Activated CD8-positive, alpha-beta memory T cell treated with anti-CD3 and anti-CD28 coated beads for 48 hours (primary cell): ENCODE measurements around the gene METTL21C.

Source experiments
- DNase-seq, 3 experiments: peaks; one replicate each; pipeline ENCODE4 v3.0.0-alpha.2; 2020; ENCODE audit warnings: low read depth in 2 of 3, low spot score in 2 of 3

The METTL21C gene

DNA sequence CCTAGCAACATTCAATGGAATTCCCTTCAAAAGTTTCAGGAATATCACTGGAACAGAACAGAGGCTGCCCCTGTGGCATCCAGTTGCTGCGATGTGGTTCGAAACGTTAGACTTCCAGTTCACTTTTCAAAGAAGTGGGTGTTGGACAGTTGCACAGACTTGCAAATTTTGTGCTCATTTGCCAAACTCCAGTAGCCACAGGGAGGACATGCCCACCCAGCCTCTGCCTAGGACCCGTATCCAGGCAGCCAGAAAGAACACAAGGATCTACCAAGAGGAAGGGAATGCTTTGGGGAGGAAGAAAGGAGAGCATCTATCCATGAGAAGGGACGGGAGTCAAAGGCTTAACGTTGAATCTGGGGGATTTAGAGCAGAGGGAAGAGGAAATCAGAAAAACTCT lies at the start of gene METTL21C:
METTL21C (minus strand) TSS at position 108 of the 400 bp plus-strand sequence. CDS start 546 bp downstream, outside the sequence.
- DNase-seq = no peak

DNA sequence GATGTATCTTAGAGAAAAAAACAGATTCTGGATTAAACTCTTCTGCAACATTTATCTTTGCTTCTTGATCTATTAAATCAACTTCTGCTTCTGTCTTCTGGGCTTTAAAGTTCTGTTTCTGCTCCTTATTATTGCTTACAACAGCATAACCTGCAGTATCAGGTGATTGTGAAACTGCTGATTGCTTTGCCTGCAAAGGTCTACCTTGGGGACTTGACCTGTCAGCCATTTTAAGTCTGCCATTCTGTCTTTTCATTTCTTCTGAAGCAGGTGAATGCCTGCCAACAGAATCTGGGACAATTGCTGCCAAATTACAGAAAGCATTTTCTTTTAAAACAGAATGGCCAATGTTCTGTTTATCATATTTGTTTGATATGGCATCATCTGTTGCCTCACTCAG lies 47.7 kb upstream of the METTL21C start:
- no peak for DNase-seq

DNA sequence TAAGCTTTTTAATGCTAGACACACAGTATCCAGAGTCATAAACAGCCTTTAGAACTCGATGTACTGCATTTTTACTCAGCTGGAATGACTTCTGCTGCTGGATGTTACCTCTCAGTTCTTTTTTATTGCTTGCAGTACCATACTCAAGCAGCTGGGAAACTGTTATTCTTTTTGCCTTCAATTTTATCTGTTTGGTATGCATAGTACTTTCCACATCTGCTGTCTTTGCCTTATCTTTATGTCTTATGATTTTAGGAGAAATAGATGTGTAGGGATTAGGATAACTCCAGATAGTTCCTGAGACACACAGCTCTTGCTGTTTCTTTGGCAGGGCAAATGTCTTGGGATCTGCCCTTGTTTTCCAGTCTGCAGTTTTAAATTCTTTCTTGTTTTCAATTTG lies 47.3 kb upstream of the METTL21C start:
- DNase-seq = no peak

DNA sequence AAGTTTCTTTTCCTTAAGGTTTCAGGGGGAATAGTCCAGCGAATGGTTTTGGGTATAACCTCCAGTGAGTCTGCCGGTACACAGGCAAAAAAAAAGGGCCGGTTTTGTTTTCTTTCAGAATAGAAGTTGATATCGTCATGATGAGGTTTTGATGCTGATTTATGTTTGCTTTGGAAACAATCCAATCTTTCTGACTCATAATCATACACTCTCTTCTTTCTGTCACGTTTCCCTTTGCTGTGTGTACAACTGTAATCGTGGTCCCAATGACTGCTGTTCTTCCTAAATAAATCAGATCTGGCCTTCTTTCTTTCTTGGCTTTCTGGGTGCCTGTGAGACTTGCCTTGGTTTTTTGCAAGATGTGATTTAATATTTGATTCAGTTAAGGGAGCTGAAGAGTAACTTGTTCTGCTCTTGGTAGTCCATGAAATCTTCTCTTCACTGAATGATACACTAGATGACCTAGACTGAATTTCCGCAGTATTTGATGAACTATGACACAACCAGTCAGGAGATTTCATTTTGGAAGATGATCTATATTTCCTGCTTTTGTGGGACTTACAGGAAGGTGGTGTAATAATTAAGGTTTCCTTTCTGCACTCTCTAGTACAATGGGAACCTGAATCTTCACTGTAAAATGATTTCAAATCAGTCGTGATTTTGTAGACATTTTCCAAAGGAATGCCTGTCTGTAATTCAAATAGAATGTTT lies 34.9 kb upstream of the METTL21C start:
- no peak for DNase-seq

DNA sequence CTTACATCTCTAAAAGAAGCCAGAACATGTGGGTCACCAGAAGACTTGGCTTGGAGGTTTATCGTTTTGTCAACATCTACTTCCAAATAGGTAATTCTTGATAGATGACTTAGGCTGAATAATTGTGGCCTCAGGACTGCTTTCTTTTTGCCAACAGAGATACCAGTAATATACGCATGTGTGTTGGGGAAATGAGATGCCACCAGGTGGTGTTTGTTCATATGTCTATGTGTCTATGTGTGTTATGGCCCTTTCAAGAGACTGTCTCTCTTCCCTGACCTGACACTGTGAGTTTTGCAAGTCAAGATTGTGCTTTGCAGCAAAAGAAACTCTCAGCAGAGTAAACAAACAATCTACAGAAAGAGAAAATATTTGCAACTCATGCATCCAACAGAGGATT lies 31.6 kb upstream of the METTL21C start:
- DNase-seq = no peak

DNA sequence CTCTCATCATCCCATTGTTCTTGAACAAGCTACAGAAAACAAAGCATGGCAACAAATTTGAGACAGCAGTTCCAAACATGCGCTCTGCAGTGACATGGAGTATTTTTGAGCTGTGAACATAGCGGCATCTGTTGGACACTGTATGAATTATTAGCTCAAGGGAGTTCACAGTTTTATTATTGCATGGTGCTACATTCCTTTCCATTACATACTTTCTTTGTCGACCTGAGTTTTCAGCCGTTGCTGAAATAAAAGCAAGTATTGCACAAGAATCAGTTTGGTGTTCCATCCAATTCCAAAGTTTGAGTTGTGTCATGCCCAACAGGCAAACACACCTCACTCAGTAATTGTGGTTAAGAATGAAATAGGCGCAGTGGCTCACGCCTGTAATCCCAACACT lies 30.1 kb upstream of the METTL21C start:
- DNase-seq = no peak

DNA sequence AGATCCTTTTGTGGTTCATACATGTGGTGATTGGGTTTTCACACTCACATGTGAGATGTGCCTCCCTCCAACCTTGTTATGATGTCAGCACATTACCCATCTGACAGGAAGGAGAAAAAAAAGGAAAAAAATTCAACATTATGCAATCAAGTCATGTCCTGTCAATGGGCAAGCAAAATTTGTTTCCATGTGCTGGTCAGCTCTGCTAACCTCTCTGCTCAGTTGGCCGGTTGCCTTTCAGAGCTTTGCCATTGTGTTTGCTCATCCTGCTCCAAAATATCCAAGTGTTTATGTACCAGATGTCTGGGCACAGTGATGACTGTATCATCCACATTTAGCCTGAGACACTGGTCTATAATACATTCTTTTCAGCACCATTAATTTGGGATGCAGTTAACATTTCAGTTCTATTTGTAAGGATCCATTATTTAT lies 27.0 kb upstream of the METTL21C start:
- no peak for DNase-seq

DNA sequence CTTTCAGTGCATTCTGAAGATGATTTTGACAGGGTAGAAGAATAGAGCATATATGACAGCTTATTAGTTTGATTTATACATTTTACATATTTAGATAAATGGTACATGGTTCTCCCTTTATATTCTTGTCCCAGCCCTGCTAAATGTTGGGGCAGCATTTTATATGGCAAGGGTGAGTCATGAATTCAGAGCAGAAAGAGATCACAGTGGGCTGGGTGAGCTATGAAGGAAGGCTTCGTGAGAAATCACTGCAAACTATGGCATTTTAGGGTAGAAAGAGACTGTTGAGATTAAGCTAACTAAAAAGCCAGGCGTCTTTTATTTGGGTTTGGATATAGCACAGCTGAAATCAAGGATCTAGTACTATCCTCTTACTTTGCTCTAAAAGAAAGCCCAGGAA lies 23.9 kb upstream of the METTL21C start:
- no peak for DNase-seq

DNA sequence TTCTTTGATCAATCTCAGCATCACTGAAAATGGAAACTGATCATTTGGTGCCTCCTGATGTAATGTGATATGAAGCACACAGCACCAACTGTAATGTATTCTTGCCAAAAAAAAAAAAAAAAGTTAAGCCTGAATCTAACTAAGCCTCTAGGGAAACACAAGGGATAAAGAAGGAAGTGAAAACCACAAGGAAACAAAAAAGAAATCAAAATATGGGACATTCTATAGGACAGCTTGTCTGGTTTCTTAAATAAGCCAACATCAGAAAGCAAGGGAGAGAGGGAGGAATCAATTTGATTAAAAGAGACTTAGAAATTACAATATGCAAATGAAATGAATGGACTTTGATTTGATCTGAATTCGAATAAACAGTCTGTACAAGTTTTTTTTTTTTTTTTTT lies 20.6 kb upstream of the METTL21C start:
- DNase-seq = no peak

DNA sequence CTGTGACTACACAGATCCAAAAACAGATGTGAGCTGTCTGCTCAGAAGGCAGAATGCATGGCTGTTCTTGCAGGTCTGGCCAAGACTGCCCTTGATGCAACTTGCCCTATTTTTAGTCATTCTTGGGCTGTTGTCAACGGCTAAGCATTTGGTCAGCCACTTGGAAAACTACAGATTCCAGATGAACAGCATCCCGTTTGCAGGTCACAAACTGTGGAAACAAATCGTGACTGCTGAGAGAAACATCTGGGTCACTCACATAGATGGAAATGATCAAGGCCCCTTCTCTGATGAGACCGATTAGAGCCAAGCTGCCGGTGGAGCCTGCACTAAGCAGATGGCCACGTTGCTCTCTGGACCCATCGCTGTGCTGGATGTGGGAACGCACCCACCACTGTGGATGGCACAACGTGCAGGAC lies 15.4 kb upstream of the METTL21C start:
- DNase-seq = no peak

DNA sequence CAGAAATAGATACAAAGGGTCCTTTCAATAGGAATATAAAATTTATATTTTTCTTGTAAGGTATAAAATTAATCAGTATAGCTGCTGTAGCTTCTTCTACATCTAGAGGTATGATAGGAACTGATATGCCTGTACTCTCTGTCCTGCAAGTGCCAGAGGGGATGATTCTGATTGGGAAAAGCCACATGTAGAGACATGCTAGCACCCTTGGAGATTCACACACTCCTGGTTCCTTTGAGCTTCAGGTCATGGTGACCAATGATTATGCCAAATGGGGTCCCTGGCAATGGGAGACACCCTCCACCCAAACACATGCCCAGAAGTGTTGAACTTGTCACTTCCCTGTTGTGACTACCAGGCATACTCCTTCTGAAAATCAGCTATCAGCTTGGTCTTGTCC lies 14.7 kb upstream of the METTL21C start:
- no peak for DNase-seq

DNA sequence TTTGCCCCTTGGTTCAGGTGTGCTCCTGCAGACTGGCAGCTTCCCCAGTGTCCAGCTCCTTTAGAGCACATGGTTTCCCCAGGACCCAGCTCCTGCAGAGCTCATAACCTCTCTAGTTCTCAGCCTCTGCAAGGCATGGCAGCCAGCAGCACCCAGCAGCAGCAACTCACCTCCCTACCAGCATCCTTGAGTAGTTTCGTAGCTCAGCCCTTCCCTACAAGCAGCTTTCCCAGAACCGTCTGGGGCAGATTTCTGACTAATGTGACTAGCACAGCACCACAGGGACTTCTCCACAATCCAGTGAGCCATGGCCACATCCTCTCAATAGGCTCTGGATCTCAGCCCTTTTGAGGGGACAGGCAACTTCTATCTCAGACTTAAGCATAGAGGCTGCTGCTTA lies 14.1 kb upstream of the METTL21C start:
- no peak for DNase-seq

DNA sequence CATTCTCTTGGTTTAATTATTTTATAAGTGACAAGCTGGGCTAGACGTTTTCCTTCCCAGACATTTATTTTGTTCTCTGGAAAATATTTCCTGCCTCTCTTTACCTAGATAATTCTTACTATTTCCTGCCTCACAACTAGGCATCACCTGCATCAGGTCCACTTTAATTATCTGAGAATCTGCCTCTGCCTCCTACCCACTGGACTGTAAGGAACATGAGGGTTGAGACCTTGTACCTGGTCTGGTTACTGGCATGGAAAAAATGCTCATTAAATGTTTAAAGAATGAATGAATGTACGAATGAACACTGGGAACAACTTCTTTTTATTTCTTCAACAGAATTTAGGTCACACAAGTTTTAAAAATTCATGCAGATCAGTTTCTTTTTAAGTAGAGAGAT lies 13.4 kb upstream of the METTL21C start:
- no peak for DNase-seq

DNA sequence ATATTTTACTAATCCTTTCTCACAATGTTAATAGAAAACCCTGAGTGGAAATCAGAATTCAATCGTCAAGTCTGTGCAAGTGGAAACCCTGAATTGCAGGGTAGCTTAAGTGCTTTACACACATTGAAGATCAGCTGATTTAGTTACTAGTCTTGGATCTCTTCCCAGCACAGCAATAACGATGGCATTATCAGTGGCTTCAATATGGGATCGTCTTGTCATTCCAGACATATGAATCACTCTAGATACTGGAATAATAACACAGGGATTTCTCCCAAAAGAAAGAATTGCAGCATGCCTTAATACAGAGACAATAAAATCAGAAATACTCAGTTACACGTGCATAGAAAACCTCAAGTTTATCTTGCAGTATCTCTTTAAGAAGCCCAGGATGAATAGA lies 12.6 kb upstream of the METTL21C start:
- DNase-seq = no peak

DNA sequence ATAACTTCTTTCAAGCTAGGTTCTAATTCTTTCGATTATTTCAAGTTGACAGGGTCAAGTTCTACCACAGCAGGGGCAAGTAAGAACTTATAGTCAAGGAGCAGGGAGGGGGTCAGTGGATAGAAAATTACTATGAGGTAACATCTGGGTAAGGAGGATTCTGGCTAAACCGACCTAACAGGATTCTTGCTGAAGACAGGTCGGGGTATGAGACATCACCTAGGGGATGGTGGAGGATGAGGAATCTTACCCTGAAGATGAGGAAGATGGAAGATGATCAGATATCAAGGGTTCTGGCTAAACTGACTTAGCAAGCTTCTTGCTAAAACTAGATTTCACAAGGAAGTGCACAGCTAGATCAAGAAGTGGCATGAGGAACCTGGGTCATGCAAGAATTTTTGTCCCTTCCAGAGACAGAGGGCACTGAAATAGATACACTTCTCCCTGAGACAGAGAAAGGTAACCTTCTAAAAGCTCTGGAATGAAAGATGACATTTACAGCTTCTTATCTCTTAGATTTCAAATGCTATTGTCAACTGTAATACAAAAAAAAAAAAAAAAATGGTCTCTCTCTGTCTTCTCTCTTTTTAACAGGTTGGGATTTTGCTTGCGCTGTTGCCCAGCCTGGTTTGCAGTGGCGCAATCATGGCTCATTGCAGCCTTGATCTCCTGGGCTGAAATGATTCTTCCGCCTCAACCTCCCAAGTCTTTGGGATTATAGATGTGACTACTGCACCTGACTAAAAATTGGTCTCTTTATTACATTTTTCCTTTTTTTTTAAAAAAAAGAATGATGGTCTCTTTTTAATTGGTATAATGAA lies 9.6 kb upstream of the METTL21C start:
- DNase-seq = no peak

DNA sequence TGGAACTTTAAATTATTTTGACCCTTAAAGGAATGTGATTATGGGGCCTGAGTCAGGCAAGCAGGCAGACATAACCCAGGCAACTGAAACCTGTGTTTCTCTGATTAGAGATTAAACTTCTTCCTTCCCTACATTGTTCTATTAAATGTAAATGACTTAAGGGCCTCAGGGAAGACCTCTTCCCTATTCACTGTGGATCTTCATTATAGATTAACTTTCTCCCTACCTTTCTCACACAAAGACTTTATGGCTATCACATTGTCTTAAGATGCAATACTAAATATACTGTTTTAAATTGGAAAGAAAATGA lies 8.8 kb upstream of the METTL21C start:
- no peak for DNase-seq

DNA sequence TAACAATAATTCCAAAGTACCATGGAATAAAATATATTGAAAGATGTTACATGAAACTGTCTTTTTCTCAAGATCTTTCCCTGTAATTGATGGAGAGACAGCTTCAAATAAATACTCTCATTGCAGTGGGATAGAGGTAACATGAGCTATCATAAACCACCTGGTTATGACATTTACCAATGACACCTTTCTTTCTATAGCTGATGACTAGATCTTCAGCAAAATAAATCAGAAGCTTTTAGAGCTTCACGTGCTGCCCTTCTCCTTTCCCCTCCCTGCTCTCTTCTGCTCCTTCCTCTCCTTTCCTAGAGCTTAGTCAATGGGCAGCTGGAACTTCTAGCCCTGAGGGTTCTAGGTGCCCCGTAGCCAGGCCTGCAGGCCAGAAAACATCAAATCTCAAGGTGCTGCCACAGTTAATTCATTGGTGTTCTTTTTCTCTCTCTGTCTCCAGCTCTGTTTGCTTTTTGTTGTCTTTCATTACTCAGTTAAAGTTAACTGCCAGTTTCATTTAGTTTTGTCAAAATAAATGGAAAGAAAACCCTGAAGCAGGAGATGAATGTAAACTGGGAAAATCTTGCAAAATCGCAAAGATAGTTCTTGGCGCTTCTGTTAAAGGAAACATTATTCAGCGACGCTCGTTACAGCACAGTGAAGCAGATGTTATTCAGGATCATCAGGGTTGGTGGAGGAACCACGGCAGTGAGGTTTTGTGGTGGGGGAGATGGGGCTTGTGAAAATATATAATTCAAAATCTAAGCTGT lies 8.3 kb upstream of the METTL21C start:
- no peak for DNase-seq

DNA sequence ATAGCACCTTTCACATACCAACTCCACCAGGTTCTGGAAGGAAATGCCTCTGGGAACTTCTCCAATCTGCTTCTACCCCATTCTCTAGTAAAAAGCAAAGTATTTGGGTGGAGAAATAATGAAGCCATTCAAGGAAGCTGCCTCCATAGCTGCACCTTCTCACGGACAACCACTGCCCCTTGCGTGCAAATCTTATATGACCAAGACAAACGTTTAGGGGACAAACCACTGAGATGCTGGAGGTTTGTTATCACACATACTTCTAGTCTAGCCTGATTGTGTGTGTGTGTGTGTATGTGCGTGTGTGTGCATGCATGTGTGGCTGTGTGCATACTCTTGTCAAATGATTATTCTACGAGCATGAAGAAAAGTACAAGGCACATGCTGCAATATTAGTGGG lies 6.5 kb upstream of the METTL21C start:
- DNase-seq = no peak

DNA sequence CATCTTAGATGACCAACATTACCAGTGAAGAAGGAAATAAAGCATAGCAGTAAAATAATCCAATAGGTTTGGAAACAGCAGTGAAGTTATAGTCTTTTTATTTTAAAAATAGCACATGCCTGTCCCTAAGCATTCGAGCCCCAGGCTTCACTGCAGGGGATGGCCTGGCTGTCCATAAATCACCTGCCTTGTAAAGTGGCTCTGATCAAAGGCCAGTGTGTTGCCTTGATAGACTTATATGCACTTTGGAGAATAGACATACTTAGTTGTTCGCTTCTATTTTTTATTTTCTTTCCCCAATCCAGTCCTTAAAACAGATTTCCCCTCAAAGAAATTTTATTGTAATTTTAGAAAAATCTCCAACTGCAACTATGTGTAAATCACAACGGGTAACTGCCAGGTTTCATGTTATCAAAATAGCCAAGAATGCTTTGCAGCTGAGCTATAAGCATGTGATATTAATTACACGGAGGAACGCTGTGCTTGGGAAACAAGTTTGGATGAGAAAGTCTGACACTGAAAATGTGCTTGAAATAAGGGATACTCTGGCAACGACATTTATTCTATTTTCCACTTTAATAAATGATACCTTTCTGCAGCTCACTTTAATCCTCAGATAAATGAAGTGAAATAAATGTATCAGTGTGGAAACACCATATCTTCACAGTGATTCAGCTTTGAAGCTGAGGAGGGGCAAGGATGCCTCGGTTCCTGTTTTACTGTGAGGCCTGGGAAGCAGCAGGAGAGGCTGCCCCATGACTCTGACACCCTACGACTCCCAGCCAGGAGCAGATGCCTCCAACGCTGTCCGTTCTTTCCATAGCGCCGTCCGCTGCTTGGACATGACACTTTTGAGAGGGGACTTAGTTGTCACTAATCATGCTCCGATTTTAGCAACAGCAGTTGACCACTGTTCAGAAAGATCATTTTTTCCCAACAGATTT lies 5.5 kb upstream of the METTL21C start:
- DNase-seq = no peak

DNA sequence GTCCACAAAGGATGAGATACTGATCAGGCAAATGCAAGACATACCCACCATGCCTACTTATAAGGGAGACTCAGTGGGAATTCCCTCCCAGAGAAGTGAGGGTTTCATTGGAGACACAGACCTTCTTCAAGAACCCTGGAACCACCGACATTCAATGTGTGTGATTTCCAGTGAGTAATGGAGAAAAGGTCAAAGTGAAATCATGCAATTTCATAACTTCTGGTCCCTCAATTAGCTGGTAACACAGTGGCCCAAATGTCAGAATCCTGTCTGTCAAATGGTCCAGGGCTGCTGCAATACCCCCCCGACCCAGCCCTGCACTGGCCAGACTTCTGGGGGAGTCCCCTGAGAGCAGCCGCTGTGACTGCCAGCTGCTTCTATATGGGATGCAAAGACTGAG lies 4.7 kb upstream of the METTL21C start:
- DNase-seq = no peak

DNA sequence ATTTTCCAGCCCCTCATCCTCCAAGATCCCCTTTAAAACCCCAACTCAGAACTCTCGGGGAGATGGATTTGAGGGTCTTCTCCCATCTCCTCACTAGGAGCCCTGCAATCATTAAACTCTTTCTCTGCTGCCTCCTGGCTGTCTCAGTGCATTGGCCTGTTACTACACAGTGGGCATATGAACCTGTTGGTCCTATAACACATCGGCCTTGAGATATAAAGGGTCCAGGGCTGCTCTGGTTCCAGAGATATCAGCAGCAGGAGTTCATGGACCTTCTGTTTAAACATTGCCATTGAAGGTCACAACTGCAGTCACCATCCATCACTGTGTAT lies 3.8 kb upstream of the METTL21C start:
- DNase-seq = no peak
